Smooth muscle cell (in vitro differentiated cells): ENCODE data around the gene PRMT3. TPM values are rescaled to one million over a fixed set of nuclear protein-coding genes. Genes with fewer than 3 reads are reported as not detected.

ENCODE experiments used
- DNase-seq: peaks from one replicate; lab custom pipeline; 2025; ENCODE audit not compliant: unreplicated experiment; lab: John Stamatoyannopoulos, UW
- H2AFZ ChIP-seq: fragments of 200-600 bp; sonication (generic); 2 replicates; pipeline ENCODE4 v1.6.0; 2016; ENCODE audit warnings: antibody characterized with exemption, low read depth, mild to moderate bottlenecking
- H3F3A ChIP-seq: fragments of 200-600 bp; sonication (generic); 2 replicates; pipeline ENCODE4 v1.6.0; 2017; ENCODE audit warnings: antibody characterized with exemption, low read depth
- H3K27ac ChIP-seq: fragments of 200-600 bp; sonication (generic); 2 replicates; pipeline ENCODE4 v1.5.1; 2016; ENCODE audit warnings: low read depth, mild to moderate bottlenecking
- H3K27me3 ChIP-seq: fragments of 200-600 bp; sonication (generic); 2 replicates; pipeline ENCODE4 v1.6.1; 2016; ENCODE audit warnings: low read depth, mild to moderate bottlenecking
- H3K36me3 ChIP-seq: fragments of 200-600 bp; sonication (generic); 2 replicates; pipeline ENCODE4 v1.5.1; 2016; ENCODE audit warnings: low read depth
- H3K4me1 ChIP-seq: fragments of 200-600 bp; sonication (generic); 2 replicates; pipeline ENCODE4 v1.5.1; 2016; ENCODE audit warnings: low read depth
- H3K4me2 ChIP-seq: fragments of 200-600 bp; sonication (generic); 2 replicates; pipeline ENCODE4 v1.6.0; 2016; ENCODE audit warnings: mild to moderate bottlenecking
- H3K4me3 ChIP-seq: fragments of 200-600 bp; sonication (generic); 2 replicates; pipeline ENCODE4 v1.5.1; 2016; ENCODE audit warnings: mild to moderate bottlenecking
- H3K79me2 ChIP-seq: fragments of 200-600 bp; sonication (generic); 2 replicates; pipeline ENCODE4 v1.6.0; 2016; ENCODE audit warnings: low read depth, mild to moderate bottlenecking
- H3K9ac ChIP-seq: fragments of 200-600 bp; sonication (generic); 2 replicates; pipeline ENCODE4 v1.6.0; 2016; ENCODE audit warnings: low read depth
- H3K9me3 ChIP-seq: fragments of 200-600 bp; sonication (generic); replicated peaks from 2 replicates; pipeline ENCODE4 v1.5.1; 2016; ENCODE audit warnings: low read depth
- H4K20me1 ChIP-seq: fragments of 200-600 bp; sonication (generic); 2 replicates; pipeline ENCODE4 v1.6.0; 2016; ENCODE audit warnings: low read depth
- CTCF ChIP-seq: fragments of 200-600 bp; sonication (generic); IDR thresholded peaks from 2 replicates; pipeline ENCODE4 v1.5.1; 2017; ENCODE audit warnings: borderline replicate concordance, mild to moderate bottlenecking, antibody characterized with exemption; ENCODE audit not compliant: insufficient read depth, poor library complexity, severe bottlenecking
- whole genome bisulfite sequencing: methylation state at CpG from one replicate; pipeline ENCODE4 v1.1.7; 2016; ENCODE audit warnings: low lambda C conversion rate; 5-methylcytosine and 5-hydroxymethylcytosine counted together
- polyA plus RNA-seq: library from polyadenylated mRNA; unstranded; fragments of >200 nt; fragmentation: Nextera tagmentation; extraction: Ambion mirVana; gene quantifications from 2 replicates; pipeline ENCODE4 v1.2.1, GENCODE V29; 2016
- total RNA-seq: library from RNA; depleted of rRNA; stranded (reverse); fragments of >200 nt; gene quantifications from 2 replicates; pipeline ENCODE4 v1.2.3, GENCODE V29; 2014

The PRMT3 gene
- total and polyA plus RNA-seq, 2 experiments from 2014 or later, result 8.1 to 13.4 TPM

GRCh38 chr11:20452585-20452984 is 65.1 kb downstream of the PRMT3 start:
- no peaks in the 10 kb centered on the region for H3F3A ChIP-seq
- H3K4me1 ChIP-seq, result no peaks in the 10 kb centered on the region
- no peak overlapping the region for H3K4me2 ChIP-seq
- H3K4me3 ChIP-seq, result no peak overlapping the region
- H3K9me3 ChIP-seq, result no peaks in the 10 kb centered on the region
- no peaks in the 10 kb centered on the region for H4K20me1 ChIP-seq
- H2AFZ ChIP-seq, result no peak overlapping the region
- WGBS, result 91% methylated on average over 2 of the region's 2 CpGs
- no peak overlapping the region for H3K9ac ChIP-seq
- H3K79me2 ChIP-seq, result no peaks in the 10 kb centered on the region
- no peaks in the 10 kb centered on the region for H3K36me3 ChIP-seq
- no peak for DNase-seq
- TF ChIP-seq CTCF, result no peak
- no peak overlapping the region for H3K27ac ChIP-seq
- no peaks in the 10 kb centered on the region for H3K27me3 ChIP-seq

- Histone ChIP-seq H3K79me2 (no peaks in the 10 kb centered on the region), H3F3A (no peaks in the 10 kb centered on the region), H3K4me3 (no peak overlapping the region), H3K9ac (no peak overlapping the region), H3K4me2 (no peak overlapping the region), H3K9me3 (no peaks in the 10 kb centered on the region), H3K4me1 (no peaks in the 10 kb centered on the region), H3K27me3 (no peaks in the 10 kb centered on the region), H3K36me3 (no peaks in the 10 kb centered on the region), H2AFZ (no peak overlapping the region), H3K27ac (no peak overlapping the region), H4K20me1 (no peaks in the 10 kb centered on the region)
- DNase-seq, result no peak
- 96% methylated on average over 4 of the region's 4 CpGs for WGBS
- no peak for TF ChIP-seq CTCF
These were observed 66.3 kb downstream of the PRMT3 start for GRCh38 chr11:20453657-20454316.

- Histone ChIP-seq H3F3A (no peaks in the 10 kb centered on the region), H3K36me3 (no peaks in the 10 kb centered on the region), H3K9me3 (no peaks in the 10 kb centered on the region), H4K20me1 (no peaks in the 10 kb centered on the region), H3K9ac (no peak overlapping the region), H3K4me2 (no peak overlapping the region), H3K4me1 (no peaks in the 10 kb centered on the region), H2AFZ (no peak overlapping the region), H3K27ac (no peak overlapping the region), H3K27me3 (no peaks in the 10 kb centered on the region), H3K79me2 (no peaks in the 10 kb centered on the region), H3K4me3 (no peak overlapping the region)
- TF ChIP-seq CTCF, result no peak
- DNase-seq, result no peak
- 90% methylated on average over 4 of the region's 4 CpGs for WGBS
These were observed 69.7 kb downstream of the PRMT3 start for GRCh38 chr11:20457001-20457799.
